Fibroblast of pulmonary artery (primary cell): ENCODE measurements around the gene CTSW.
A peak's percentile ranks its signal among the peaks of the same experiment; 100 is the strongest.
"Not testable (repeated sequence)": the region's sequence is repeated elsewhere in the genome, so short reads cannot be mapped to it uniquely, and the experiment has no call there.

Experiments used
- DNase-seq: peaks from one replicate; pipeline ENCODE4 v3.0.0-alpha.2; 2010; ENCODE audit warnings: low read depth
- H3K4me3 ChIP-seq: replicated peaks from 2 replicates; pipeline ENCODE4 v1.5.1; 2011; ENCODE audit warnings: low read depth, mild to moderate bottlenecking, control low read depth, low read length, moderate library complexity
- CTCF ChIP-seq: IDR thresholded peaks from 2 replicates; pipeline ENCODE4 v1.5.1; 2011; ENCODE audit warnings: mild to moderate bottlenecking, control low read depth, low read length, inconsistent platforms; ENCODE audit errors: missing control alignments

Gene CTSW

GRCh38 chr11:65891219-65892136 lies 11.8 kb downstream of the CTSW start:
- DNase-seq, result peak; percentile 59
- TF ChIP-seq CTCF, result peak; percentile 29
- H3K4me3 ChIP-seq, result peak overlapping the region; percentile 74

- DNase-seq, result not testable (repeated sequence)
- peak overlapping the region; percentile 74 for H3K4me3 ChIP-seq
Observed at GRCh38 chr11:65892137-65892540, 12.5 kb downstream of the CTSW start.

- no peak for DNase-seq
- no peak for TF ChIP-seq CTCF
- peak overlapping the region; percentile 74 for H3K4me3 ChIP-seq
Observed at GRCh38 chr11:65892661-65893317, 13.2 kb downstream of the CTSW start.

- H3K4me3 ChIP-seq, result no peak overlapping the region
- no peak for TF ChIP-seq CTCF
- no peak for DNase-seq
Observed at GRCh38 chr11:65894034-65894591, 14.5 kb downstream of the CTSW start.

GRCh38 chr11:65895482-65895981 lies 15.9 kb downstream of the CTSW start:
- no peak for DNase-seq
- TF ChIP-seq CTCF, result no peak
- no peak overlapping the region for H3K4me3 ChIP-seq

GRCh38 chr11:65896034-65896999 lies 16.7 kb downstream of the CTSW start:
- no peak for DNase-seq
- no peak for TF ChIP-seq CTCF
- H3K4me3 ChIP-seq, result no peak overlapping the region
